RKO (cell line): ENCODE results near the gene GPR55.
A peak's percentile ranks its signal among the peaks of the same experiment; 100 is the strongest.

ENCODE experiments used
- DNase-seq: peaks from one replicate; pipeline ENCODE4 v3.0.0-alpha.2; 2016; ENCODE audit warnings: low spot score

The GPR55 gene

GRCh38 chr2:230866756-230867523, 58.1 kb downstream of the GPR55 start:
- peak; percentile 11 for DNase-seq

GRCh38 chr2:230865766-230866755, 59.0 kb downstream of the GPR55 start:
- no peak for DNase-seq

GRCh38 chr2:230865307-230865765, 59.7 kb downstream of the GPR55 start:
- DNase-seq = no peak

GRCh38 chr2:230864605-230865306, 60.3 kb downstream of the GPR55 start, which contains the start of gene ITM2C:
ITM2C (plus strand) TSS chr2:230864942; CDS start chr2:230865026, 84 bp downstream.
- DNase-seq = peak; percentile 88

GRCh38 chr2:230864122-230864604, 60.9 kb downstream of the GPR55 start:
- no peak for DNase-seq

GRCh38 chr2:230863442-230864121, 61.5 kb downstream of the GPR55 start:
- no peak for DNase-seq

- DNase-seq = no peak
Measured at GRCh38 chr2:230863031-230863430, 62.0 kb downstream of the GPR55 start.

GRCh38 chr2:230862292-230862691, 62.8 kb downstream of the GPR55 start:
- no peak for DNase-seq

- no peak for DNase-seq
Measured at GRCh38 chr2:230861552-230862255, 63.3 kb downstream of the GPR55 start.
